Right lobe of liver (tissue), 4 donors: ENCODE results near the gene CDH16.

ENCODE experiments used
- POLR2A ChIP-seq: fragments of 450-650 bp; IDR thresholded peaks from one replicate; pipeline ENCODE4 v1.6.1; 2017; ENCODE audit warnings: antibody characterized with exemption, mild to moderate bottlenecking
- TF ChIP-seq, protein P1 (sequence below), 4 donors: fragments of 200-600 bp in 3 of 4; fragments of 450-650 bp in 1 of 4; IDR thresholded peaks; one replicate each; pipeline versions ENCODE4 v1.5.1 to v1.8.0; 2016 to 2022; ENCODE audit warnings: antibody characterized with exemption in 4 of 4, mild to moderate bottlenecking in 2 of 4
- donor health status: DM: no; HTN: no; CAD: no.
- donor health status: DM: no; HTN: no; CAD: no.
- donor health status: DM: no; HTN: yes; CAD: no.

DNA sequence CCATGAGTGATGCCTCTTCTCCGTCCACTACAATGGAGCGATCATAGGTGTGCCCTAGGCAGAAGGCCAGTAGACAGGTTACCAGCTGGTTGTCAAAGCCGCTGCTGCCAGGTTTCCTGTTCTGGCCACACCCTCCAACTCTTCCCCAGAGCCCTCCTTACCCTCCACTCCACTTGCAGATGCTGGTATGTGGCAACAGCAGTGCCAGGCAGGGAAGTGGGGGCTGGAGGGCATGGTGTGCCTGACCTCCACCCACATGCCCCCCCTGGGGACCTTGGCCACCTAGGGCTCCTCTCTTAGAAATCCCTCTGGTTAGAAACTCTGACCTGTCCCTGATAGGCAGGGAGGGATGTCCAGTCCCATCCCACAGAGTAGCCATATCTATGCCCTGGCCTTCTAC is 5.2 kb upstream of the CDH16 start:
- no peak for TF ChIP-seq POLR2A
- TF ChIP-seq, protein P1, sequence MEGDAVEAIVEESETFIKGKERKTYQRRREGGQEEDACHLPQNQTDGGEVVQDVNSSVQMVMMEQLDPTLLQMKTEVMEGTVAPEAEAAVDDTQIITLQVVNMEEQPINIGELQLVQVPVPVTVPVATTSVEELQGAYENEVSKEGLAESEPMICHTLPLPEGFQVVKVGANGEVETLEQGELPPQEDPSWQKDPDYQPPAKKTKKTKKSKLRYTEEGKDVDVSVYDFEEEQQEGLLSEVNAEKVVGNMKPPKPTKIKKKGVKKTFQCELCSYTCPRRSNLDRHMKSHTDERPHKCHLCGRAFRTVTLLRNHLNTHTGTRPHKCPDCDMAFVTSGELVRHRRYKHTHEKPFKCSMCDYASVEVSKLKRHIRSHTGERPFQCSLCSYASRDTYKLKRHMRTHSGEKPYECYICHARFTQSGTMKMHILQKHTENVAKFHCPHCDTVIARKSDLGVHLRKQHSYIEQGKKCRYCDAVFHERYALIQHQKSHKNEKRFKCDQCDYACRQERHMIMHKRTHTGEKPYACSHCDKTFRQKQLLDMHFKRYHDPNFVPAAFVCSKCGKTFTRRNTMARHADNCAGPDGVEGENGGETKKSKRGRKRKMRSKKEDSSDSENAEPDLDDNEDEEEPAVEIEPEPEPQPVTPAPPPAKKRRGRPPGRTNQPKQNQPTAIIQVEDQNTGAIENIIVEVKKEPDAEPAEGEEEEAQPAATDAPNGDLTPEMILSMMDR (IDR thresholded peaks at IDR 0.05): no peak
